Activated CD4-positive, alpha-beta T cell treated with anti-CD3 and anti-CD28 coated beads, Interleukin-2, Interleukin-4, amounts not matched to agents 100 ng/mL and 50 ng/mL, durations not matched to agents 16 hours and 8 hours (primary cell): ENCODE measurements around the gene BPIFB4.

Source experiments
- DNase-seq: peaks from one replicate; pipeline ENCODE4 v3.0.0-alpha.2; 2020; ENCODE audit warnings: low spot score

The BPIFB4 gene

DNA sequence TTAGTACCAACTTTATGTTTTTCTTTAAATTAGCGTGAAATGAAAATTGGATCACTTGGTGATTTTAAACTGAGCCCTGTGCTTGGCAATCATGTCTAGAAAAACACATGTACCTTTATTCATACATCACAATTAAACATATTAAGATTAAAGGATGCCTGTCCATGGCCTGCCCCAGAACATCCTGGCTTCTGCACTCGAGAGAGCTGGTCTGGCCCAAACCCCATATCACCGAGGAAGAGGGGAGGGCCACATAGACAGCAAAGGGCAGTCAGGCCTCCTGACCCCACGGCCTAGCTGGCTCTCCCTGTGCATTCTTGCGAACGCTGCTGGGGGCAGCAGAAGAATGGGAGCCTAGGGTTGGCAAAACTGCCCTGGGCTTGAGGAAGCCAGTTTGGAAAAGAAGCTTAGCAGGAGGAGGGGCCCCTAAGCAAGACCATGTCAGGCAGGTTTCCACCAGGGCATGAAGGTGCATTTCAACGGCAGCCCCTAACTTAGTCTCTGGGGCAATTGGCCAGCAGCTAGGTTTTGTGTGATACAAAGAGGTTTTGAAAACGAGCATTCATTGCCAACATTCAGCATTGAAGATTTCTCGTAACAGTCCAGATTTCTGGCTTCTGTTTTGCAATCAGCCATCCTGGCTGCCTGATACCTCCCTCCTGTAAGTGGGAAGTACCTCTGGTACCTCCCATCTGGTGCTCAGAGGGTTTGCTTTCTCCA is 17.2 kb upstream of the BPIFB4 start:
- DNase-seq, result no peak

DNA sequence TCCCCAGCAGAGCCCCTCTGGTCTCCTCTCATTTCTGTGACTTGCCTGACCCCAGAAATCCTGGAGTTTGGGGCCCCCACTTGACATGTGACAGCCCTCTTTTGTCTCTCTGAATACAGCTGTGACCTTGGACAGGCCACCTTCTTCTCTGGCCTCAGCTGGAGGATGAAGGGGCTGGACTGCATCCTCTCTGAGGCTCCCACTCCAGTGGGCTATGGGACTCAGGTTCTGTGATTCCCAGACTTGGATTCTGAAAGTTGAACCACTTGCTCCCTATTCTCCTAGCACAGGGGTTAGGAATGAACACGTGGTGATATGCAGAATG is 16.7 kb upstream of the BPIFB4 start:
- no peak for DNase-seq

DNA sequence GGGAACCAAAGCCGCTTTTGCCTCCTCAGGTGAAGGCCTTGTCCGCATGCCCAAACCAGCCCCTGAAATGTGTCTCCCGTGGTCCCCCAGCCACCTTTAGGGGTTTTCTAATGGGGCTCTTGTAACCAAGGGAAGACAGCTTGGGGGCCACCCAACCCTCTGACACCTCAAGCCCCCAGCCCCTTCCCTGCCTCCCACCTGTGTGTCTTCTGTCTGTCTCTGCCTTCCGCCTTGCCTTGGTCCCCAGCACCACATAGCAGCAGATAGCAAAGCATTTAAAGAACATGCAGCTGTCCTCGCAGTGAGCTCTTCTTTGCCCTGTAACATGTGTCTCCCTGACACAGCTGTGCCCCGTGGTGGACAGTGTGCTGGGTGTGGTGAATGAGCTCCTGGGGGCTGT is 16.2 kb upstream of the BPIFB4 start:
- DNase-seq, result no peak

DNA sequence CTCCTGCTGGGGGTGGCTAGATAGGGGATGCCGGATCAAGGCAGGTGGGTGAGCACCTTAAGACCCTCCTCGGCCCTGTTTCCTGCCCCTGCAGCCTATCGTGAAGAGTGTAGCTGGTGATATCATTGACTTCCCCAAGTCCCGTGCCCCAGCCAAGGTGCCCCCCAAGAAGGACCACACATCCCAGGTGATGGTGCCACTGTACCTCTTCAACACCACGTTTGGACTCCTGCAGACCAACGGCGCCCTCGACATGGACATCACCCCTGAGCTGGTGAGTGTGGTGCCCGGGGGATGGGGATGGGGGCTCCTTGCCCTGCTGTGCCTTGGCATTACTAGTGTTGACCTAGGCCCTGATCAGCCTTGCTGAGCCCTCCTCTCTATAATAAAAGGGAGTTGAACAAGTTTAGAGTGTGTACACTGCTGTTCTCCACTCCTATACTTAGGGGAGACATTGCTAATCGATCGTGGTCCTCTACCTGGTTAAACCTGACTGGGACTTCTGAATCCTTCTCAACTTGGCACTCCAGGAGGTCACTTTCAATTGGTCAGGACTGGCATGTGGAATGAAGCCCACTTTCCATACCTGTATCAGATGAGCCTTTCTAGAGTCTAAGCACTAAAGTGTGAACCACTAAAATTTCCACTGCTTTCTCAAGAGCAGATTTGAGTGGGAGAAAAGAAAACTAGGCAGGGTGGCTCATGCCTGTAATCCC is 14.7 kb upstream of the BPIFB4 start:
- no peak for DNase-seq

DNA sequence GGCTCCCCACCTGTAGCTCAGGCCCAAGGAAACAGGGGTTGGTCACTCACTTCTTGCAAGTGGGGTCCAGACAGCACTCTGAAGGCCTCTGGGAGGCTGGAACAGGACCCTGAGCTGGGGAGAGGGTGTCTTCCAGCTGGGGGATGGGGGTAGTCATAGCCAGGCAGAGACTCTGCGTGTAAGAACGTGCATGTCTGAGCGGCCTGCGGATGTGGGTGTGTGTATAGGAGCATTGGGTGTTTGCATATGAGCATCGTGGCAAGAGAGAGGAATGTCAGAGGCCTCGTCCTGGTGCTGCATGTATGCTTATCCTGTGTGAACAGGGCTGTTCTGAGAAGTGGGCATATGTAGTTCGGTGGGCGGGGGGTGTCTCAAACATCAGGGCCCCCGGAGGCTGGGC is 13.7 kb upstream of the BPIFB4 start:
- DNase-seq, result no peak

DNA sequence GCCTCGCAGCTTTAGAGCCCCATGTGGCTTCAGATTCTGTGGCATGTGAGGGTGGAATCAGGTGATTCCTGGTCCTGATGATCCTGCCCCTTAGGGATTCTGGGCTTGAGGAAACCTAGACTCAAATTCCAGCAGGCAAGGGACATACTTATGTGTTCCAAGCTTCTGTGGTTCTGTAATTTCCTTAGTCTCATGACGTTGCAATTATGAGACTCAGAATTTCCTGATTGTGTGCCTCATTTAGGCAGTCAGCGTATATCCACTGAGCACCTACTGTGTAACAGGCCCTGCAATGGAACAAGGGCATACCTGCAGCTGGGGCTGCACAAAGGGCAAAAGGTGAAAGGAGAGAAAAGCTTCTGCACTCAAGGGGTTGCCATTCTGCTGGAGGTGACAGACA is 11.6 kb upstream of the BPIFB4 start:
- no peak for DNase-seq

DNA sequence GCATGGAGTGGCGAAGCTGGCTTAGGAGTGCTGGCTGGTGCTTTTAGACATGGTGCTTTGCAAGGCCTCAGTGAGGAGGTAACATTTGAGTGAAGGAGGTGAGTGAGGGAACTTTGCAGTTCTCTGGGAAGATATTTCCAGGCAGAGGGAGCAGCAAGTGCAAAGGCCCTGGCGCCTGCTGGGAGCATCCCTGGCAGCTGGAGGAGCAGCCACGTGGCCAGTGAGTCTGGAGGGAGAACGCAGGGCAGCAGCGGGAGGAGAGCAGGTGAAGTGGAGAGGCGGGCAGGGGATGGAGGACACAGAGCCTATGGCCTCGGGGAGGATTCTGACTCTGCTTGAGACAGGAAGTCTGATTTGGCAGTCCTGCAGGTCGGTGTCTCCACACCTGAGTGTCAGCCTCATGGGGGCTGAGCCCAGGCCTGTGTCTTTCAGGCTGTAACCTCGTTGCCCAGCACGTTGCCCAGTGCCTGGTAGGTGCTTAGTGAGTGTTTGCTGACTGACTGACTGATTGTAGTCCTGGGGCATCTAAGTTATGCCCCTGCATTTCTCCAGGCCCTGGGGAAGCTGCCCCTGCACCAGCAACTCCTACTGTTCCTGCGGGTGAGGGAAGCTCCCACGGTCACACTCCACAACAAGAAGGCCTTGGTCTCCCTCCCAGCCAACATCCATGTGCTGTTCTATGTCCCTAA is 11.0 kb upstream of the BPIFB4 start:
- no peak for DNase-seq

DNA sequence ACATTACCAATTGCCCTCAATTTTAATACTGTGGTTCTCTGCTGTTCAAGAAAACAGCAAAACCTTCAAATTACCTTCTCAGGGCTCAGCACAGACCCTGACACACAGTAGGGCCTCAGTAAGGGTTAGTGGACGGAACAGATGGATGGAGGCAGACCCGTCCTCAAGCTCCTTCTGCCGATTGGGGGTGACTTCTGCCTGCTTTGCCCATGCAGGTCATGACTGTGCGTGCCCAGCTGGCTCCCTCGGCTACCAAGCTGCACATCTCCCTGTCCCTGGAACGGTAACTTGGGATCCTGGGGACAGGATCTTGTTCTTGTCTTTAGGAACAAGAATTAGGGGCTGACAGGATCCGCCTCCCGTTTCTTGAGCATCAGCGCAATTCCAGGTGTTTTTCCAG is 9.8 kb upstream of the BPIFB4 start:
- no peak for DNase-seq

DNA sequence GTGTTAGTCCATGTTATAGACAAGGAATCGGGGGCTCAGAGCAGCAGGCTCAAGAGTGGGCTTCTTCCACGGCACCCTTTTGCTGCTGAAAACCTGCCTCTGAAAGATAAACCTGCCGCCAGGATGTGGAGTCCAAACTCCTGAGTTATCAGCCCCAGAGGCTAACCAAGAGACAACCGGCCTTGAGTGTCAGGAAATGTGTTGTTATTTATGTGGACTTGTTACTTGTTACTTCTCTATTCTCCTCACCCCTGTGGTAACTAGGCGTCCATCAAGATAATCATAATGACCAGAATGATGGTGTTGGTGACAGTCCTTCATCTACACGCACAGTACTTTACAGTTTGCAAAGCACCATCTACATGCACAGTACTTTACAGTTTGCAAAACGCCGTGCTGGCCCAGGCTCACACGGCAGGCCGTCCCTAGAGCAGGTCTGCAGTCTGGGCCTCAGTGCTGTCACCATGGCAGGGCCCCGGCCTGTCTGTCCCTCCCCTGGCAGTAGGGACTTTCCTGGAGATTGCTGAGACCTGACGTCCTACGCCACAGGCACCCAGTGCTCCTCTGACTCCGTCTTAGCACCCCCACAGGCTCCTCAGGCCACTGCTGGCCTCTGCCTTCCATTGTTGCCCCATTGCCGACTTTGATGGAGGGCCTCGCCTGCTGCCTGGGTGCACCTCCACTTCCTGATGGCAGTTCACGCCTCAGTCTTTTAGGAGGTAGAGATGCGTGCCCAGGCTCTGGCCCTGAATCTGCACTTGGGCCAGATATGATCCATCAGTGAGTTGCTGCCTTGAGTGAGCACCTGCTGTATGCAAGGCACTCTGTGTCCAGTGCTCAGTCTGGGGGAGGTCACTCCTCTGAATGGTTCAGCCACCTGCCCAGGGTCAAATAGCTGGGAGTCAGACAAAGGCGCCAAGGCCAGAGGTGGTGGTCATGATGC is 9.1 kb upstream of the BPIFB4 start:
- no peak for DNase-seq

DNA sequence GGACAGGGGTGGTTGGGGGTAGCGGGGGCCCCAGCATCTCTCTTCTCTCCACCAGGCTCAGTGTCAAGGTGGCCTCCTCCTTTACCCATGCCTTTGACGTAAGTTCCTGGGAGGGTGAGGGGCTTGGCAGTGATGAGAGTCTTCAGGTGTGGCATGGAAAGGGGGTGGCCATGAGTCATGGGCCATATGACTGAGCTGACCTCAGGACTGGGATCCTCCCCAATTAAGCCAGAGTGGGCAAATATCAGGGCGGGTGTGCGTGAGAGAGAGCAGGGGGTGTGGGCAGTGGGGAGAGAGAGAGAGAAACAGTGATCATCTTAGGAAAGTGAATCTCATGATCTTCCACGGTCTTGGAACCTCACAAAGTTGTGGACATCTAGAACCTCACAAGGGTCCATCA is 8.2 kb upstream of the BPIFB4 start:
- no peak for DNase-seq

DNA sequence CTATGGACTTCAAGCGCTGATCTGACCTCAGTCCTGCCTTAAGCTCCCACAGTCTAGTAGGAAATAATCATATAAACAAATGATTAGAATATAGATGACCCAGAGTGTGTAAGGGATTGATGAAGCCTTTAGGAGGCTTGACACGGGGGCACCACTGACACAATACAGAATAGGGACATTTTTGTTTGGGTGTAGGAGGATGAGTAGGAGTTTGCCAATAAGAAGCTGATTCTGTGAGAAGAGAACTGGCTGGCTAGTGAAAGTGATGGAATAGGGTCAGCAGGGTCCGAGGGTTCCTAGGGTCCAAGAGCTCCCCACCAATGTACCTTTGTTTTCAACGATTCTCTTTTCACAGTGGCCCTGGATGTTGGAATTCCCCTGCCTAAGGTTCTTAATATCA is 7.1 kb upstream of the BPIFB4 start:
- DNase-seq, result no peak

DNA sequence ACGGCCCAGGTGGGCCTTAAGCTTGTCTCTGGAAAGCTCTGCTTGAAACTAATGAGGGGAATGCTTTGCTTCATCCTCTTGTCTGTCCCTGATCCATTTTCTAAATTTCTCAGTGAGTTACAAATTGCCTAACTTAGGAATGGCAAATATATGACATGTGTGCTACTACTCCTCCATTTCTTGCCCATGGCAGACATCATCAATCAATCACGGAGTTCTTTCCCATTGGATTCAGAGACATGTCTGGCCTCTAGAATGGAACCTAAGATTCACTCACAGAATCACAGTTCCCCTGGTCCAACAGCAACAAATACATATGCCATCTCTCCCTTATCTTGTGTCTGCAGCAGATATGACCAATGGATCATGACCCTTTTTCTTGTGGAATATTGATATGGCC is 6.6 kb upstream of the BPIFB4 start:
- no peak for DNase-seq

DNA sequence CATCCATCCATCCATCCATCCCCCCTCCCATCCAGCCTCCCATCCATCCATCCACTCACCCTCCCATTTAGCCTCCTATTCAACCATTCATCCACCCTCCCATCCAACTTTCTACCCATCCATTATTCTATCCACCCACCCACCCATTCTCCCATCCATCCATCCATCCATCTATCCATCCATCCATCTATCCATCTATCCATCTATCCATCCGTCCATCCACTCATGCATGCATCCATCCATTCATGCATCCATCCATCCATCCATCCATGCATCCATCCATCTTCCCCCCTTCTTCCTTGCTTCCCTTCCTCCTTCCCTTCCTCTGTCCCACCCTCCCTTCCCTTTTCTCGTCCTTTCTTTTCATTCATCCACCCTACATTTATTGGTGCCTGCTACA is 4.8 kb upstream of the BPIFB4 start:
- no peak for DNase-seq

DNA sequence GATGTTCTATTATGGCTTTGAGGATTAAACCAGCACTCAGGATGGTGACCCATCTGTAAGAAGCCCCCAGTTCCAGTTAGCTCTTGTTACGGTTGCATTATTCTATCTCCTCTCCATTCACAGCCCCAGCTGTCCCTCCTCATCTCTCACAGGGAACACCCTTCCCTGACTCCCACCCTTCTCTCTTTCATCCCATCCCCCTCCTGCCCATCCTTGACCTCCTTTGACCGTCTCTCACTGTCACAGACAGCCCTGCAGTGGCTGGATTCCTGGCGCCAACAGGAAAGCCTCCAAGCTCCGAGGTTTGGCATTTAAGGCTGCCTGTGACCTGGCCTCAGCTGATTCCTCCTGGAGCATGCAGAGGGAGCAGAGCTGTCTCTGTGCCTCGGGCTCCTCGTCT is 4.2 kb upstream of the BPIFB4 start:
- DNase-seq, result no peak

DNA sequence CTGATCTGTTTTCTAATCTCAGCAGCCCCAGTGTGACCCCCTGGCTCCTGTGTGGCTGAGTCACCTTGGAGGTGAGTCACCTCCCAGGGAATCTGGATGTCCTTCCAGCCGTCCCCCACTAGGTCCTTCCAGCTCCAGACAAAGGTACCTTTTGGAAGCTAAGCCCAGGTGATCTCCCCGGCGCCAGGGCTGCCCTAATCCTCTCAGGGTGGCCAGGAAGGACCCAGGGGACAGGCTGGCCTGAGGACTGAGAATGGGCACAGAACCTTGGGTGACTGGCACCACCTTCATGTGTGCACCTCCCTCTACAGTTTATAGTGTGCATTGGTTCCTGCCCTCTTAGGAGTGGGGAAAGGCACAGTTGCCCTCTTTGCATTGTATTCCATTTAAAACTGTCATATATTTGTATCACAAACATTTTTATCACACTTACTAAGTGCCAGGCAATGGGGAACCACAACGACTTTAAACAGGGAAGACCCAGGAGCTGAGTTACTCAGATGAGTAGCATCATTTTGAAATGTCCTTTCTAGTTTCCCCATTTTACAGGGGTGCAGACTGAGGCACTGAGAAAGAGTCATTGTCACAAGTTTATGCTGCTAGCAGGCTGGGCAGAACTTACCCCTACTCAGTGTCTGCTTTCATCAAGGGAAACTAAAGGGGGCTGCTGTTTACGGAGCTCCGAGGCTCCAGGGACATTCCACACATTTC is 2.6 kb upstream of the BPIFB4 start:
- peak; percentile 17 for DNase-seq

DNA sequence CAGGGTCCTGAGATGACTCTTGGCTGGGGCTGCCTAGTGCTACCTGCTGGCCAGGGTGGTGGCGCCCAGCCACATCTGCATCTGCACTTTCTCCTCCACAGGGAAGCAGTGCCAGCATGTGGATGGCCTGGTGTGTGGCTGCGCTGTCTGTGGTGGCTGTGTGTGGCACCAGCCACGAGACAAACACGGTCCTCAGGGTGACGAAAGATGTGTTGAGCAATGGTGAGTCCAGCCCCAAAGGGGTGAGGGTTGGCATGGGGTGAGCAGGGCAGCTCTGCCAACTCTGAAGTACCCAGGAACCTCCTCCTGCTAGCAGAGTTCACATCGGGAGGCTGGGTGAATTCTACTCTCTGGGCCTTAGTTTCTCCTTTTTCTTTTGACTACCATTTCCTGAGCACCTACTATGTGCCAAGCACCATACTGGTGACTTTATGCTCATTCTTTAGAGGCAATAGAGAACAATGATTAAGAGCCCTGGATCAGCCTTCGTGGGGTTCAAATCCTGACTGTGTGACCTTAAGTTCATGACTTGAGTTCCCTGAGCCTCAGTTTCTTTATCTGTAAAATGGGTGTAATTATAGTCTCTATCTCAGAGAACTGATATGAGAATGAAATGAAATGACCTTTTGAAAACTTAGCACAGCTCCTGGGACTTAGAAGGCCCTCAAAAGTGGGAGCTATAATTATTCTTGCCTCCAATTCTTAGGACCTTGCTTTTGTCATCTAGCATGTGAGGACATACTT is 2.1 kb downstream of the BPIFB4 start:
- DNase-seq, result no peak

DNA sequence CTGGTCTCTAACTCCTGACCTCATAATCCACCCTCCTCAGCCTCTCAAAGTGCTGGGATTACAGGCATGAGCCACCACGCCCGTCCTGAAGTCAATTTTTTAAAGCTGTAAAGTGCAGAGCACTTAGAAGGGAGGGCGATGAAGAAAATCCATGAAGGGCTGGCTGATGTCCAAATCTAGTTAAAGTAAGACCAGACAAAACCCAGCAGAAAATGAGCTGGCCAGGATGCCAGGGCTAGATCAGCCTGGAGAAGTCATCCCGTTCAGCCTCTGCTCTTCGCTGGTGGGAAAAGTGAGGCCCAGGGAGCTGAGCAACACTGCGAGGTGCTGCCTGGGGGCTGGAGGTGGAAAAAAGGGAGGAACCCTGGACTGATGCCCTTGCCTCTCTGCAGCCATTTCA is 3.1 kb downstream of the BPIFB4 start:
- DNase-seq, result no peak

DNA sequence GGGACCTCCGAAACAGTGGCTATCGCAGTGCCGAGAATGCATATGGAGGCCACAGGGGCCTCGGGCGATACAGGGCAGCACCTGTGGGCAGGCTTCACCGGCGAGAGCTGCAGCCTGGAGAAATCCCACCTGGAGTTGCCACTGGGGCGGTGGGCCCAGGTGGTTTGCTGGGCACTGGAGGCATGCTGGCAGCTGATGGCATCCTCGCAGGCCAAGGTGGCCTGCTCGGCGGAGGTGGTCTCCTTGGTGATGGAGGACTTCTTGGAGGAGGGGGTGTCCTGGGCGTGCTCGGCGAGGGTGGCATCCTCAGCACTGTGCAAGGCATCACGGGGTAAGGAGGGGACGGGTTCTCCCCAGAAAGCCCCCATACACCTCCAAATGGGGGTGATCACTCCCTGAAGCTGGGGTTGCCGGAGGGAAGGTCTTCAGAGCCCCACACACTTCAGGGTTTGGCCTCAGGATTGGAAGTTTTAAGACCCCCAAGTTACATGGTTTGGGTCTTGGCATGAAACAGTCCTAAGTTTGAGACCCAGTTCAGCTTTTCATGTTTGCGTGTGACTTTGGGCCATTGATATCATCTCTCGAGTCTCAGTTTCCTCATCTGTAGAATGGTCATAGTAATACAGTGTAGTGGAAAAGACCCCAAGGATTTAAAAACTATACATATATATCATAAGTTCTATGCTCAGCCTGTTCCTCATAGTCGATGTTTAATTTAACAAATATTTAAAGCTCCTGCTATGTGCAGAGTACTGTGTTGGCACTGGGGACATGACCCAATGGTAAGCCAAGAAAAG is 4.3 kb downstream of the BPIFB4 start:
- no peak for DNase-seq

DNA sequence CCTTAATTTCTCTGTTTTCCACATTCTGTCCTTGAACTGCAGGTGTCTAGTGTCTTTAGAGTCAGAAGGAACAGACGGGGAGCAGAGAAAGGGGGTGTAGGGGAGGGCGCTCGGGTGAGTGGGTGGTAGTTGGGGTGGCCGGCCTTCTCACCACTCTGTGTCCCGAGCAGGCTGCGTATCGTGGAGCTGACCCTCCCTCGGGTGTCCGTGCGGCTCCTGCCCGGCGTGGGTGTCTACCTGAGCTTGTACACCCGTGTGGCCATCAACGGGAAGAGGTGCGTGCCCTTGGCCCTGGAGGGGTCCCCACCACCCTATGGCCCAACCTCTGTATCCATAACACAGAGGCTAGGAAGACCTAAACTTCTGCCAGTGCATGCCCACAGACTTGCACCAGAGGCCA is 5.3 kb downstream of the BPIFB4 start:
- no peak for DNase-seq

DNA sequence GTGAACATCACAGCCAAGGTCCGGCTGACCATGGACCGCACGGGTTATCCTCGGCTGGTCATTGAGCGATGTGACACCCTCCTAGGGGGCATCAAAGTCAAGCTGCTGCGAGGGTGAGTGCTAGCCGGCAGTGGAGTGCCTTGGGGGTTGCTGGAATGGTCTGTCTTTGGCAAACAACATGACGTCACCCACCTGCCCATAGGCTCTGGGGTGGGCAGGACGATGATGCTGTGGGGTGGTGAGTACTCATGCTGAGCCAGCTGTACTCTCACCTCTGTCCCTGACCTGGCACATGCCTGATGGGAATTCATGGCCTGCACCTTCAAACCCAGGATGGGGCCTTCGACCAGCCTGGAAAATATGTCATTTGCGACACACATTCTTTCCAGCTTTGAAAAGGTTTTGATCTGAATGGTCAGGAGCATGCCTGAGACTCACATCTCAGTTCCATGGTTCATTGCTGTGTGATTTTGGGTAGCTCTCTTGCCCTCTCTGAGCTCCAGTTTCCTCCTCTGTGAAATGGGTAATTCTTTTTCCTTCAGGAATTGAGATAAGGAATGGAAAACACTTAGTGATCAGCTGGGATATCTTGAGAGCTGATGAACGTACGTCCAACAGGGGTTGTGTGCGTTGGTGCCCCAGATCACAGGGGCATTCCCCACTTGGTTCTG is 6.7 kb downstream of the BPIFB4 start:
- no peak for DNase-seq
